K562 (cell line): ENCODE results near the gene SLC16A4. TPM values are rescaled to one million over a fixed set of nuclear protein-coding genes. Genes with fewer than 3 reads are reported as not detected.
A peak's percentile ranks its signal among the peaks of the same experiment; 100 is the strongest.

Source experiments
- ATF4 ChIP-seq: fragments of 450-650 bp; formaldehyde crosslinking; IDR thresholded peaks from 2 replicates; pipeline ENCODE4 v1.4.0; 2022; ENCODE audit warnings: mild to moderate bottlenecking, moderate library complexity
- CHD1 ChIP-seq: fragments of 200-600 bp; sonication (generic); IDR thresholded peaks from one replicate; pipeline ENCODE4 v1.6.1; 2012; ENCODE audit warnings: mild to moderate bottlenecking, moderate library complexity, low read length, inconsistent platforms
- DACH1 ChIP-seq: fragments of 450-650 bp; IDR thresholded peaks from 2 replicates; pipeline ENCODE4 v1.6.1; 2018; ENCODE audit not compliant: partially characterized antibody
- HIVEP1 ChIP-seq: fragments of 250-450 bp; sonication (Bioruptor Pico); IDR thresholded peaks from 2 replicates; pipeline ENCODE4 v1.4.0; 2020; ENCODE audit warnings: mild to moderate bottlenecking
- MCM5 ChIP-seq: fragments of 450-650 bp; IDR thresholded peaks from 2 replicates; pipeline ENCODE4 v1.6.1; 2016; ENCODE audit warnings: low read depth
- MGA ChIP-seq: fragments of 450-650 bp; IDR thresholded peaks from 2 replicates; pipeline ENCODE4 v1.6.1; 2016; ENCODE audit warnings: mild to moderate bottlenecking, moderate library complexity
- POLR2AphosphoS5 ChIP-seq: IDR thresholded peaks from 2 replicates; pipeline ENCODE4 v1.6.1; 2011; ENCODE audit warnings: mild to moderate bottlenecking, low read depth, low read length, moderate library complexity; ENCODE audit not compliant: control insufficient read depth, insufficient read depth
- RAD51 ChIP-seq: fragments of 450-650 bp; IDR thresholded peaks from 2 replicates; pipeline ENCODE4 v1.7.1; 2016; ENCODE audit warnings: low read depth, mild to moderate bottlenecking, borderline replicate concordance
- RBM14 ChIP-seq: fragments of 200-400 bp; formaldehyde crosslinking; IDR thresholded peaks from 2 replicates; pipeline ENCODE4 v1.6.1; 2018; ENCODE audit warnings: low read depth, mild to moderate bottlenecking, low read length, moderate library complexity, borderline replicate concordance; ENCODE audit not compliant: insufficient read depth
- SP1 ChIP-seq: sonication (generic); formaldehyde crosslinking; IDR thresholded peaks from 2 replicates; pipeline ENCODE4 v1.8.1; 2022; ENCODE audit warnings: mild to moderate bottlenecking, missing genetic modification reagents
- ZNF263 ChIP-seq: sonication (generic); formaldehyde crosslinking; IDR thresholded peaks from 2 replicates; pipeline ENCODE4 v1.8.0; 2022; ENCODE audit warnings: mild to moderate bottlenecking, missing genetic modification reagents, borderline replicate concordance
- ZNF395 ChIP-seq: fragments of 200-800 bp; sonication (Bioruptor generic); IDR thresholded peaks from 2 replicates; pipeline ENCODE4 v1.6.1; 2017; ENCODE audit warnings: missing genetic modification characterization, missing compliant biosample characterization
- ZNF436 ChIP-seq: fragments of 250-450, 450-650 bp; sonication (Bioruptor Pico); formaldehyde crosslinking; IDR thresholded peaks from 2 replicates; pipeline ENCODE4 v1.7.0; 2020; ENCODE audit warnings: mild to moderate bottlenecking
- ZNF655 ChIP-seq: fragments of 250-450 bp; sonication (Bioruptor Pico); IDR thresholded peaks from 2 replicates; pipeline ENCODE4 v1.5.0; 2021
- polyA plus RNA-seq, 8 experiments: library from polyadenylated mRNA; depleted of rRNA in 4 of 8; stranded (reverse) in 5 of 8; unstranded in 3 of 8; fragments of >200 nt; fragmentation: Nextera tagmentation in 2 of 8; fragmentation: Illumina TruSeq in 1 of 8; extraction: Ambion mirVana in 2 of 8; extraction: Trizol in 1 of 8; gene quantifications; 2 replicates each; pipeline versions ENCODE4 v1.2.1 to v1.2.3, GENCODE V29; 2011 to 2014; ENCODE audit warnings: inconsistent platforms in 1 of 8, missing spikeins in 1 of 8
- total RNA-seq, 7 experiments: library from RNA; depleted of rRNA in 6 of 7; stranded (reverse); fragments of >200 nt in 6 of 7; fragmentation: Illumina TruSeq in 2 of 7; extraction: Trizol in 2 of 7; gene quantifications; 2 replicates each; pipeline versions ENCODE4 v1.2.1 to v1.2.3, GENCODE V29; 2011 to 2021; ENCODE audit warnings: low replicate concordance in 1 of 7

SLC16A4 gene
- total and polyA plus RNA-seq, 9 of the 15 experiments (the other 6 are each of a cell fraction or from before 2014, with no cell fraction given) = 0.04 to 0.31 (median 0.18) TPM; not detected in 1

GRCh38 chr1:110438893-110439292, 48.1 kb upstream of the SLC16A4 start (continued):
- TF ChIP-seq DACH1 = peak; percentile 21
- no peak for TF ChIP-seq MGA
- no peak for TF ChIP-seq ZNF436 (CRISPR knock-in tag)
- no peak for TF ChIP-seq ZNF395 (CRISPR knock-in tag)
- TF ChIP-seq POLR2AphosphoS5 = no peak
- TF ChIP-seq SP1 (CRISPR knock-in tag) = no peak
- no peak for TF ChIP-seq CHD1
- TF ChIP-seq MCM5 = no peak
- TF ChIP-seq ZNF263 (CRISPR knock-in tag) = no peak
- TF ChIP-seq ATF4 (CRISPR knock-in tag) = no peak
- no peak for TF ChIP-seq RAD51
- no peak for TF ChIP-seq HIVEP1 (CRISPR knock-in tag)
- no peak for TF ChIP-seq ZNF655
- no peak for TF ChIP-seq RBM14
